GM23338 (cell line): ENCODE measurements around the gene ZNF518A. TPM values are rescaled to one million over a fixed set of nuclear protein-coding genes. Genes with fewer than 3 reads are reported as not detected.

Experiments used
- ATAC-seq: fragments of 200-7000 bp; cut with Tn5 transposase; 3 replicates; pipeline ENCODE4 v1.9.1; 2020
- DNase-seq: peaks from one replicate; pipeline ENCODE4 v3.0.0-alpha.2; 2015; ENCODE audit warnings: low spot score
- H2AFZ ChIP-seq: fragments of 200-600 bp; sonication (generic); 2 replicates; pipeline ENCODE4 v1.8.0; 2016; ENCODE audit warnings: antibody characterized with exemption, mild to moderate bottlenecking, moderate library complexity
- H3F3A ChIP-seq: fragments of 200-600 bp; sonication (generic); replicated peaks from 2 replicates; pipeline ENCODE4 v1.8.0; 2017; ENCODE audit warnings: antibody characterized with exemption, mixed run types, low read depth
- H3K27ac ChIP-seq: fragments of 200-600 bp; sonication (generic); 2 replicates; pipeline ENCODE4 v1.6.1; 2016; ENCODE audit warnings: low read depth
- H3K27me3 ChIP-seq: fragments of 200-600 bp; sonication (generic); 2 replicates; pipeline ENCODE4 v1.8.0; 2016; ENCODE audit warnings: mild to moderate bottlenecking, mixed run types, moderate library complexity; ENCODE audit not compliant: insufficient read depth
- H3K36me3 ChIP-seq: fragments of 200-600 bp; sonication (generic); 2 replicates; pipeline ENCODE4 v1.8.0; 2016; ENCODE audit warnings: mild to moderate bottlenecking; ENCODE audit not compliant: insufficient read depth
- H3K4me1 ChIP-seq: fragments of 200-600 bp; sonication (generic); 2 replicates; pipeline ENCODE4 v1.8.0; 2016; ENCODE audit warnings: mild to moderate bottlenecking, moderate library complexity; ENCODE audit not compliant: insufficient read depth
- H3K4me2 ChIP-seq: fragments of 200-600 bp; sonication (generic); 2 replicates; pipeline ENCODE4 v1.7.1; 2017; ENCODE audit warnings: mixed run types
- H3K4me3 ChIP-seq: fragments of 200-600 bp; sonication (generic); 2 replicates; pipeline ENCODE4 v1.6.1; 2016; ENCODE audit warnings: mixed run types
- H3K79me2 ChIP-seq: fragments of 200-600 bp; sonication (generic); replicated peaks from 2 replicates; pipeline ENCODE4 v1.8.0; 2017; ENCODE audit warnings: mild to moderate bottlenecking; ENCODE audit not compliant: insufficient read depth
- H3K9me2 ChIP-seq: fragments of 200-600 bp; sonication (generic); 2 replicates; pipeline ENCODE4 v1.8.0; 2017; ENCODE audit not compliant: insufficient read depth
- H4K20me1 ChIP-seq: fragments of 200-600 bp; sonication (generic); replicated peaks from 2 replicates; pipeline ENCODE4 v1.8.0; 2017; ENCODE audit warnings: mild to moderate bottlenecking; ENCODE audit not compliant: insufficient read depth
- H3K27ac Mint-ChIP-seq: 2 replicates; pipeline ENCODE4 v1.8.0; 2020; ENCODE audit warnings: inconsistent platforms, mild to moderate bottlenecking, moderate library complexity, mixed read lengths
- H3K27me3 Mint-ChIP-seq: 3 replicates; pipeline ENCODE4 v1.8.0; 2022; ENCODE audit warnings: low read depth, mild to moderate bottlenecking, moderate library complexity, mixed read lengths, inconsistent platforms; ENCODE audit not compliant: insufficient read depth, poor library complexity
- H3K36me3 Mint-ChIP-seq: 3 replicates; pipeline ENCODE4 v1.8.0; 2021; ENCODE audit warnings: low read depth, mild to moderate bottlenecking, inconsistent platforms, moderate library complexity, mixed read lengths
- H3K4me1 Mint-ChIP-seq: 3 replicates; pipeline ENCODE4 v1.8.0; 2020; ENCODE audit warnings: mild to moderate bottlenecking, inconsistent platforms, mixed read lengths
- H3K4me3 Mint-ChIP-seq: 3 replicates; pipeline ENCODE4 v1.8.0; 2021; ENCODE audit warnings: moderate library complexity, mild to moderate bottlenecking, inconsistent platforms, mixed read lengths
- H3K9me3 Mint-ChIP-seq: 3 replicates; pipeline ENCODE4 v1.8.0; 2020; ENCODE audit warnings: moderate library complexity, mild to moderate bottlenecking, inconsistent platforms, mixed read lengths
- CREB1 ChIP-seq: fragments of 250-450 bp; sonication (Bioruptor Pico); IDR thresholded peaks from 2 replicates; pipeline ENCODE4 v1.5.0; 2020; ENCODE audit warnings: low read depth, mild to moderate bottlenecking, moderate library complexity
- EZH2 ChIP-seq: fragments of 200-600 bp; sonication (generic); IDR thresholded peaks from one replicate; pipeline ENCODE4 v1.8.0; 2017; ENCODE audit warnings: antibody characterized with exemption, mild to moderate bottlenecking, low read depth; ENCODE audit not compliant: unreplicated experiment
- EZH2phosphoT487 ChIP-seq: fragments of 200-600 bp; sonication (generic); IDR thresholded peaks from one replicate; pipeline ENCODE4 v1.8.1; 2018; ENCODE audit warnings: antibody characterized with exemption; ENCODE audit not compliant: unreplicated experiment
- JUNB ChIP-seq: IDR thresholded peaks from one replicate; pipeline ENCODE4 v1.6.1; 2016; ENCODE audit warnings: antibody characterized with exemption; ENCODE audit not compliant: unreplicated experiment
- NANOG ChIP-seq: IDR thresholded peaks from 2 replicates; pipeline ENCODE4 v1.6.1; 2016; ENCODE audit warnings: antibody characterized with exemption, borderline replicate concordance
- POLR2AphosphoS5 ChIP-seq: IDR thresholded peaks from 2 replicates; pipeline ENCODE4 v1.6.1; 2016; ENCODE audit warnings: antibody characterized with exemption, low read depth
- STAT1 ChIP-seq: IDR thresholded peaks from one replicate; pipeline ENCODE4 v1.6.1; 2016; ENCODE audit warnings: antibody characterized with exemption; ENCODE audit not compliant: unreplicated experiment
- ZNF114 ChIP-seq: fragments of 250-450 bp; sonication (Bioruptor Pico); IDR thresholded peaks from 2 replicates; pipeline ENCODE4 v1.5.0; 2020; ENCODE audit warnings: mild to moderate bottlenecking, moderate library complexity
- ZNF331 ChIP-seq: fragments of 250-450 bp; sonication (Bioruptor Pico); IDR thresholded peaks from 2 replicates; pipeline ENCODE4 v1.5.0; 2020; ENCODE audit warnings: low read depth, mild to moderate bottlenecking, moderate library complexity
- polyA plus RNA-seq: library from polyadenylated mRNA; unstranded; fragments of >200 nt; fragmentation: Nextera tagmentation; extraction: Ambion mirVana; gene quantifications from 2 replicates; pipeline ENCODE4 v1.2.1, GENCODE V29; 2016
- total RNA-seq: library from RNA; depleted of rRNA; stranded (reverse); fragments of >200 nt; shearing (Covaris generic); gene quantifications from 2 replicates; pipeline ENCODE4 v1.2.3, GENCODE V29; 2014
- TF ChIP-seq, protein P1 (sequence below): IDR thresholded peaks from one replicate; pipeline ENCODE4 v1.6.1; 2018; ENCODE audit warnings: antibody characterized with exemption; ENCODE audit not compliant: unreplicated experiment
- TF ChIP-seq, protein P2 (sequence below): IDR thresholded peaks from 2 replicates; pipeline ENCODE4 v1.6.1; 2016; ENCODE audit warnings: antibody characterized with exemption
- TF ChIP-seq, protein P3 (sequence below), 2 experiments: fragments of 200-600 bp in 1 of 2; sonication (generic) in 1 of 2; conservative IDR thresholded peaks; 2 replicates each; pipeline versions ENCODE4 v1.5.1 to v1.6.1; 2016 to 2017; ENCODE audit warnings: antibody characterized with exemption in 2 of 2, low read depth in 2 of 2, mild to moderate bottlenecking in 2 of 2, moderate library complexity in 1 of 2

ZNF518A gene
- total and polyA plus RNA-seq, 2 experiments from 2014 or later, result 44.6 to 52.1 TPM

DNA sequence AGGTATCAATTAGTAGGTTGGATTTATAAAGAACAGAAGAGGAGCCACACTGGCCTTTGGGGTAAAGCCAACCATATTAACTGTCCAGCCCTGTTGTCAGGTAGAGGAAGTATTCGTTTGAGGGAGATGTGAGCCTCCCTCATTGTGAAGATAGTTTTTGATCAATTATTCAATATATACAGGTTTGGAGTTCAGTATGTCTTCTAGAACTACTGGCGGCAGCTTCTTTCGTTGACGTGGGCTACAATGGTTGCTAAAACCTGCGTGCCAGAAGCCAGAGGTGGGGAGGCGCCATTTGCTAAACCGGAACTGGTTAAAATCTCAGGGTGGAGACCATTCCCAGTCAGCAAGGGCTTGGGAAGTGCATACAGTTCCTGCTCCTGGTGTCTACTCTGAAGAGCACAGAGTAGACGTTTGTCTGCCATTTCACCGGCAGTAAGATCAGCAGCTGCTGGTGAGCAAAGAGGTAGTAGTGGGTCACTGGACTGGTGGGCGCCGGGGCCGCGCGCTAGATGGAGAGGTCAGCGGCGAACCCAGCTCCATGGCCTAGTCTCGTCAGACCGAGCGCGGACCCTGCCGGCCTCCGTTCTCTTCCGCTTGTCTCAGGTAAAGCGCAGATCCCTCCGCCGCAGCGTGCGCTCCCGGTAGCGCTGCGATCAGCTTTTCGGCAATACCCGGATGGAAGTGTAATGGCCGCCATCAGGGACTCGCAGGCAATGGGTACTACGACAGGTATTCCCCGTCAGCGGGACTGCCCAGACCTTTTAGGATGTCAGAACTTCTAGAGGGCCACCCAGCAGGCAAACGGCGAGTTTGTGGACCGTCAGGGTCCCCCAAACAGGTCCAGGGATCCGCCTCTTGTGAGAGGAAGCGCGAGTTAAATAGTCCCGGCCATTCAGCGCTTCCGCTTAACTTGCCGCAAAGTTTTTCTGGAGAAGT lies at the start of gene ZNF518A (continued):
- TF ChIP-seq, protein P1, sequence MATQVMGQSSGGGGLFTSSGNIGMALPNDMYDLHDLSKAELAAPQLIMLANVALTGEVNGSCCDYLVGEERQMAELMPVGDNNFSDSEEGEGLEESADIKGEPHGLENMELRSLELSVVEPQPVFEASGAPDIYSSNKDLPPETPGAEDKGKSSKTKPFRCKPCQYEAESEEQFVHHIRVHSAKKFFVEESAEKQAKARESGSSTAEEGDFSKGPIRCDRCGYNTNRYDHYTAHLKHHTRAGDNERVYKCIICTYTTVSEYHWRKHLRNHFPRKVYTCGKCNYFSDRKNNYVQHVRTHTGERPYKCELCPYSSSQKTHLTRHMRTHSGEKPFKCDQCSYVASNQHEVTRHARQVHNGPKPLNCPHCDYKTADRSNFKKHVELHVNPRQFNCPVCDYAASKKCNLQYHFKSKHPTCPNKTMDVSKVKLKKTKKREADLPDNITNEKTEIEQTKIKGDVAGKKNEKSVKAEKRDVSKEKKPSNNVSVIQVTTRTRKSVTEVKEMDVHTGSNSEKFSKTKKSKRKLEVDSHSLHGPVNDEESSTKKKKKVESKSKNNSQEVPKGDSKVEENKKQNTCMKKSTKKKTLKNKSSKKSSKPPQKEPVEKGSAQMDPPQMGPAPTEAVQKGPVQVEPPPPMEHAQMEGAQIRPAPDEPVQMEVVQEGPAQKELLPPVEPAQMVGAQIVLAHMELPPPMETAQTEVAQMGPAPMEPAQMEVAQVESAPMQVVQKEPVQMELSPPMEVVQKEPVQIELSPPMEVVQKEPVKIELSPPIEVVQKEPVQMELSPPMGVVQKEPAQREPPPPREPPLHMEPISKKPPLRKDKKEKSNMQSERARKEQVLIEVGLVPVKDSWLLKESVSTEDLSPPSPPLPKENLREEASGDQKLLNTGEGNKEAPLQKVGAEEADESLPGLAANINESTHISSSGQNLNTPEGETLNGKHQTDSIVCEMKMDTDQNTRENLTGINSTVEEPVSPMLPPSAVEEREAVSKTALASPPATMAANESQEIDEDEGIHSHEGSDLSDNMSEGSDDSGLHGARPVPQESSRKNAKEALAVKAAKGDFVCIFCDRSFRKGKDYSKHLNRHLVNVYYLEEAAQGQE, result peak; percentile 18

DNA sequence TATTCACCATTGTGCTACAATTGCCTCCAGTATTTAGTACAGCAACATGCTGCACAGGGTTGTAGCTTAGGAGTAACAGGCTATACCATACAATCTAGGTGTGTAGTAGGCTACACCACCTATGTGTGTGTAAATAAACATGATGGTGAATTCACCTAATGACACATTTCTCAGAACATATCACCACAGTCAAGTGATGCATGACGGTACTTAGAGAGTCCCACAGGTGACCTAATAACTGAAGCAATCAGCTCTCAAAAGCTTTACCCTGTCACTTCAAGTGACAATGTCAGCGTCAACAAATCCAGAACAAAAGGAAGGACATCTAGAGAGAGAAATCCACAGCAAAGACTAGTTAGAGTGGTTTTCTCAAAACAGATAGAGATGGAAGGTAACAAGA lies 47.9 kb upstream of the ZNF518A start:
- ATAC-seq (no peak), DNase-seq (no peak)
- Histone ChIP-seq H3K79me2 (no peaks in the 10 kb centered on the region), H3K4me2 (no peak overlapping the region), H3K9me2 (no peaks in the 10 kb centered on the region), H3K27me3 (no peaks in the 10 kb centered on the region), H3F3A (no peaks in the 10 kb centered on the region), H2AFZ (no peak overlapping the region), H3K27ac (no peak overlapping the region), H3K36me3 (no peaks in the 10 kb centered on the region), H4K20me1 (no peaks in the 10 kb centered on the region), H3K4me3 (no peak overlapping the region), H3K4me1 (peaks cover 4% of the 10 kb centered on the region; the same call in 1 of the 2 replicates)
- Mint-ChIP-seq H3K27ac (no peak overlapping the region), H3K4me3 (no peak overlapping the region), H3K36me3 (no peaks in the 10 kb centered on the region), H3K9me3 (no peaks in the 10 kb centered on the region), H3K4me1 (peaks cover 8% of the 10 kb centered on the region), H3K27me3 (no peaks in the 10 kb centered on the region)
- TF ChIP-seq EZH2phosphoT487 (no peak), ZNF114 (CRISPR knock-in tag) (no peak), CREB1 (no peak), POLR2AphosphoS5 (no peak), JUNB (no peak), ZNF331 (CRISPR knock-in tag) (no peak), EZH2 (no peak), NANOG (no peak), STAT1 (no peak)
- TF ChIP-seq, protein P2, sequence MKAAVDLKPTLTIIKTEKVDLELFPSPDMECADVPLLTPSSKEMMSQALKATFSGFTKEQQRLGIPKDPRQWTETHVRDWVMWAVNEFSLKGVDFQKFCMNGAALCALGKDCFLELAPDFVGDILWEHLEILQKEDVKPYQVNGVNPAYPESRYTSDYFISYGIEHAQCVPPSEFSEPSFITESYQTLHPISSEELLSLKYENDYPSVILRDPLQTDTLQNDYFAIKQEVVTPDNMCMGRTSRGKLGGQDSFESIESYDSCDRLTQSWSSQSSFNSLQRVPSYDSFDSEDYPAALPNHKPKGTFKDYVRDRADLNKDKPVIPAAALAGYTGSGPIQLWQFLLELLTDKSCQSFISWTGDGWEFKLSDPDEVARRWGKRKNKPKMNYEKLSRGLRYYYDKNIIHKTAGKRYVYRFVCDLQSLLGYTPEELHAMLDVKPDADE, result no peak
- TF ChIP-seq, protein P1, result no peak
- TF ChIP-seq, protein P3, sequence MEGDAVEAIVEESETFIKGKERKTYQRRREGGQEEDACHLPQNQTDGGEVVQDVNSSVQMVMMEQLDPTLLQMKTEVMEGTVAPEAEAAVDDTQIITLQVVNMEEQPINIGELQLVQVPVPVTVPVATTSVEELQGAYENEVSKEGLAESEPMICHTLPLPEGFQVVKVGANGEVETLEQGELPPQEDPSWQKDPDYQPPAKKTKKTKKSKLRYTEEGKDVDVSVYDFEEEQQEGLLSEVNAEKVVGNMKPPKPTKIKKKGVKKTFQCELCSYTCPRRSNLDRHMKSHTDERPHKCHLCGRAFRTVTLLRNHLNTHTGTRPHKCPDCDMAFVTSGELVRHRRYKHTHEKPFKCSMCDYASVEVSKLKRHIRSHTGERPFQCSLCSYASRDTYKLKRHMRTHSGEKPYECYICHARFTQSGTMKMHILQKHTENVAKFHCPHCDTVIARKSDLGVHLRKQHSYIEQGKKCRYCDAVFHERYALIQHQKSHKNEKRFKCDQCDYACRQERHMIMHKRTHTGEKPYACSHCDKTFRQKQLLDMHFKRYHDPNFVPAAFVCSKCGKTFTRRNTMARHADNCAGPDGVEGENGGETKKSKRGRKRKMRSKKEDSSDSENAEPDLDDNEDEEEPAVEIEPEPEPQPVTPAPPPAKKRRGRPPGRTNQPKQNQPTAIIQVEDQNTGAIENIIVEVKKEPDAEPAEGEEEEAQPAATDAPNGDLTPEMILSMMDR (conservative IDR thresholded peaks at IDR 0.05; ENCODE audit: low read depth in 2 of 2), result no peak
